Hepatocyte (in vitro differentiated cells): ENCODE results near the gene THAP5. TPM values are rescaled to one million over a fixed set of nuclear protein-coding genes. Genes with fewer than 3 reads are reported as not detected.

Experiments
- DNase-seq: peaks from one replicate; pipeline ENCODE4 v3.0.0-alpha.2; 2016; ENCODE audit warnings: low spot score
- H2AFZ ChIP-seq: fragments of 200-600 bp; sonication (generic); 2 replicates; pipeline ENCODE4 v1.6.0; 2016; ENCODE audit warnings: antibody characterized with exemption, mild to moderate bottlenecking
- H3K27ac ChIP-seq: fragments of 200-600 bp; sonication (generic); 2 replicates; pipeline ENCODE4 v1.5.1; 2016; ENCODE audit warnings: mild to moderate bottlenecking
- H3K27me3 ChIP-seq: fragments of 200-600 bp; sonication (generic); 2 replicates; pipeline ENCODE4 v1.6.1; 2016
- H3K36me3 ChIP-seq: fragments of 200-600 bp; sonication (generic); replicated peaks from 2 replicates; pipeline ENCODE4 v1.5.1; 2016; ENCODE audit warnings: low read depth; ENCODE audit not compliant: insufficient read depth
- H3K4me1 ChIP-seq: fragments of 200-600 bp; sonication (generic); 2 replicates; pipeline ENCODE4 v1.5.1; 2016; ENCODE audit warnings: mild to moderate bottlenecking, moderate library complexity; ENCODE audit not compliant: insufficient read depth
- H3K4me2 ChIP-seq: fragments of 200-600 bp; sonication (generic); 2 replicates; pipeline ENCODE4 v1.6.0; 2016
- H3K4me3 ChIP-seq: fragments of 200-600 bp; sonication (generic); 2 replicates; pipeline ENCODE4 v1.5.1; 2016; ENCODE audit warnings: mild to moderate bottlenecking
- H3K79me2 ChIP-seq: fragments of 200-600 bp; sonication (generic); 2 replicates; pipeline ENCODE4 v1.6.0; 2017; ENCODE audit warnings: mild to moderate bottlenecking
- H3K9me2 ChIP-seq: fragments of 200-600 bp; sonication (generic); replicated peaks from 2 replicates; pipeline ENCODE4 v1.6.0; 2017; ENCODE audit warnings: mild to moderate bottlenecking; ENCODE audit not compliant: insufficient read depth
- H3K9me3 ChIP-seq: fragments of 200-600 bp; sonication (generic); 2 replicates; pipeline ENCODE4 v1.5.1; 2016; ENCODE audit warnings: low read depth, mild to moderate bottlenecking
- H4K20me1 ChIP-seq: fragments of 200-600 bp; sonication (generic); 2 replicates; pipeline ENCODE4 v1.6.0; 2016; ENCODE audit warnings: mild to moderate bottlenecking; ENCODE audit not compliant: insufficient read depth, poor library complexity, severe bottlenecking
- EZH2 ChIP-seq: fragments of 200-600 bp; sonication (generic); IDR thresholded peaks from 2 replicates; pipeline ENCODE4 v1.6.1; 2016; ENCODE audit warnings: antibody characterized with exemption, mild to moderate bottlenecking, borderline replicate concordance
- EZH2phosphoT487 ChIP-seq: fragments of 200-600 bp; sonication (generic); IDR thresholded peaks from one replicate; pipeline ENCODE4 v1.6.1; 2018; ENCODE audit warnings: antibody characterized with exemption, mild to moderate bottlenecking, low read depth, moderate library complexity; ENCODE audit not compliant: unreplicated experiment, severe bottlenecking
- WGBS: methylation state at CpG from one replicate; pipeline ENCODE4 v1.1.6; 2016; ENCODE audit warnings: low lambda C conversion rate; ENCODE audit errors: missing lambda C conversion rate; 5-methylcytosine and 5-hydroxymethylcytosine counted together
- polyA plus RNA-seq: library from polyadenylated mRNA; unstranded; fragments of >200 nt; fragmentation: Nextera tagmentation; extraction: Ambion mirVana; gene quantifications from 2 replicates; pipeline ENCODE4 v1.2.1, GENCODE V29; 2016
- total RNA-seq: library from RNA; depleted of rRNA; stranded (reverse); fragments of >200 nt; gene quantifications from 2 replicates; pipeline ENCODE4 v1.2.3, GENCODE V29; 2014
- TF ChIP-seq, protein P1 (sequence below): fragments of 200-600 bp; sonication (generic); IDR thresholded peaks from 2 replicates; pipeline ENCODE4 v1.5.1; 2016; ENCODE audit warnings: antibody characterized with exemption, mild to moderate bottlenecking; ENCODE audit not compliant: poor library complexity

The THAP5 gene
- total and polyA plus RNA-seq, 2 experiments from 2014 or later: 8.8 to 36.9 TPM

DNA sequence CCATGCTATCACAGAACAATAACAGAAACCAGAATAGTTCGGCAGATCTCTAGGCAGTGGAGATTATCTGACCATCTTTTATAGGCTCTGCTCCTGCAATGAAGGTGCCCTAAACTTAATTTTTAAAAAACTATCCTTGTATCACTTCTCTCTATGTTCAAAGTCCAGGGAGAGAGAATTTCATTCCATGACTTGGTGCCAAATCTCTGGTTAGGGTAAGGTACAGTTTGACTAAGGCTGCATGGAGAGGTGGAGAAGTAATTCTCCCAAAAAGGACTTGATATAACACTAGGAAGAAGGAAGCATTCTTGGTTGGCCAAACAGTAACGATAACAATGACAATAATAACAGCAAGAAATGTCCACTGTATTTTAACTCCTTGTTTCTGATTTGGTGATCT is 40.1 kb upstream of the THAP5 start:
- no peaks in the 10 kb centered on the region for H3K9me2 ChIP-seq
- no peaks in the 10 kb centered on the region for H3K36me3 ChIP-seq
- WGBS: 94% methylated on average over 2 of the region's 2 CpGs
- no peak overlapping the region for H3K27ac ChIP-seq
- no peak overlapping the region for H3K4me2 ChIP-seq
- H3K27me3 ChIP-seq: no peaks in the 10 kb centered on the region
- H2AFZ ChIP-seq: no peak overlapping the region
- no peaks in the 10 kb centered on the region for H3K9me3 ChIP-seq
- no peak for DNase-seq
- no peak overlapping the region for H3K4me3 ChIP-seq
- H3K4me1 ChIP-seq: peaks cover 15% of the 10 kb centered on the region
- TF ChIP-seq EZH2phosphoT487 (no peak), EZH2 (no peak)
- TF ChIP-seq, protein P1, sequence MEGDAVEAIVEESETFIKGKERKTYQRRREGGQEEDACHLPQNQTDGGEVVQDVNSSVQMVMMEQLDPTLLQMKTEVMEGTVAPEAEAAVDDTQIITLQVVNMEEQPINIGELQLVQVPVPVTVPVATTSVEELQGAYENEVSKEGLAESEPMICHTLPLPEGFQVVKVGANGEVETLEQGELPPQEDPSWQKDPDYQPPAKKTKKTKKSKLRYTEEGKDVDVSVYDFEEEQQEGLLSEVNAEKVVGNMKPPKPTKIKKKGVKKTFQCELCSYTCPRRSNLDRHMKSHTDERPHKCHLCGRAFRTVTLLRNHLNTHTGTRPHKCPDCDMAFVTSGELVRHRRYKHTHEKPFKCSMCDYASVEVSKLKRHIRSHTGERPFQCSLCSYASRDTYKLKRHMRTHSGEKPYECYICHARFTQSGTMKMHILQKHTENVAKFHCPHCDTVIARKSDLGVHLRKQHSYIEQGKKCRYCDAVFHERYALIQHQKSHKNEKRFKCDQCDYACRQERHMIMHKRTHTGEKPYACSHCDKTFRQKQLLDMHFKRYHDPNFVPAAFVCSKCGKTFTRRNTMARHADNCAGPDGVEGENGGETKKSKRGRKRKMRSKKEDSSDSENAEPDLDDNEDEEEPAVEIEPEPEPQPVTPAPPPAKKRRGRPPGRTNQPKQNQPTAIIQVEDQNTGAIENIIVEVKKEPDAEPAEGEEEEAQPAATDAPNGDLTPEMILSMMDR: no peak
- H4K20me1 ChIP-seq: no peaks in the 10 kb centered on the region
- no peaks in the 10 kb centered on the region for H3K79me2 ChIP-seq

DNA sequence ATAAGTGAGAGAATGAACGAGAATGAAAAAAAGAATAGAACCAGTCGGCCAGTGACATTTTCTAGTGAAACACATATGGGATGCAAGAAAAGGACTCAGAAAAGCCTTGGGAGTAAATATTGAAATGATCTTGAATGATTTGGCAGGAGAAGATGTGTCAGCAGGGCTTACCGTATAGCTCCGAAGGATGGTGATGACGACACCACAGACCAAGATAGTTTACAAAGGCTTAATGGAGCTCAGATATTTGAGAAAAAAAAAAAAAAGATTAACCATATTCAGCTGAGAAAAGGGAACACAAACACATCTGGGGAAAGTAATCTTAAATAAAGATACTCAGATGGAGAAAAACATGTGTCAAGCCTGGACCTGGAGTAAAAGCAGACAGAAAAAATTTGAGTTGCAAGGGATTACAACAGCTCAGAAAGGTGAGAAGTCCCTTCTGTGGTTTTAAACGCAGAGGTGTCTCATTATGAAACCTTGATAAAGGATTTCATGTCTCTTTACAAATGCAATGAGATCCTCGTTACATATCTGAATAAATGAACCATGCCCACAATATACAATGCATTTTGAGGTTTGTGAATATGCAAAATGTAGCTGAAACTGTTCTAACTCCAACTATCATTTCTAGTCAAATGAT is 36.2 kb upstream of the THAP5 start:
- H2AFZ ChIP-seq: no peak overlapping the region
- no peak overlapping the region for H3K27ac ChIP-seq
- H3K36me3 ChIP-seq: no peaks in the 10 kb centered on the region
- no peaks in the 10 kb centered on the region for H3K9me2 ChIP-seq
- no peaks in the 10 kb centered on the region for H3K79me2 ChIP-seq
- no peak overlapping the region for H3K4me3 ChIP-seq
- no peaks in the 10 kb centered on the region for H4K20me1 ChIP-seq
- peaks cover 3% of the 10 kb centered on the region for H3K4me1 ChIP-seq
- H3K27me3 ChIP-seq: no peaks in the 10 kb centered on the region
- H3K4me2 ChIP-seq: no peak overlapping the region
- TF ChIP-seq EZH2phosphoT487 (no peak), EZH2 (no peak)
- TF ChIP-seq, protein P1: no peak
- DNase-seq: no peak
- H3K9me3 ChIP-seq: no peaks in the 10 kb centered on the region
- WGBS: 56% methylated on average over 7 of the region's 7 CpGs

DNA sequence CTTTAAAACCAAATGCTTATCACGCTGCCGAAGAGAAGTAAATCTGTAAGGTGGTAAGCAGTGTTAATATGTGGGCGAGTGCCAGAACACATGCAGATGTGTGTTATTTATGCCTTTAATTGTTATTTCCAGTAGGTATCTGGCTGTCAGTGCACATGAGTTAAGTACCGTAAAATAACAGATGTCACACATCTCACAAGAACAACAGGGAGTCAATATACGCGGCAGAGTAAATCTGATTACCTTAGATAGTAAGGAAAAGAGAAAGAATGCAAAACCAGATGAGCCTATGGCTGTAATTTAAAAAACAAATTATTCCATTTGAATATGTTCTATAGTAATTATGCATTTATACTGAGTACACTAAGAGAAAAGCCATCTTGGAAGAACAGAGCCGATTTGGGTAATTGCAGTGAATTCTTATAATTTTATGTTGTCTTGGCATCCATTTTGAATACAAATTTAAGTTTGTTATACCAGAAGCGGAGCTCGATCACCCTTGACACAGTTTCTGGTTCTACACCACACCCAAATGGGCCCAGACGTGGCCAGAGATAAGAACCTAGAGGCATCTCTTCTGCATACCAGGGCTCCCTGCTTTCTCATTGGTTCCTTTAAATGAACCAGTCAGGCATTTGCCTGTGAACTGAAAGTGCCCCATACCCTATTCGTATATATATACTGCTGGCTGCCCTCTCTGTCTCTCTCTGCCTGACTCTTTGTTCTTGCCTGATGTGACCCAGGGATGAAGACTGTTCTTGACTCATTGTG is 35.0 kb upstream of the THAP5 start:
- H3K36me3 ChIP-seq: no peaks in the 10 kb centered on the region
- H2AFZ ChIP-seq: no peak overlapping the region
- H3K4me1 ChIP-seq: peaks cover 3% of the 10 kb centered on the region
- no peaks in the 10 kb centered on the region for H4K20me1 ChIP-seq
- 90% methylated on average over 11 of the region's 11 CpGs for WGBS
- no peak for DNase-seq
- no peaks in the 10 kb centered on the region for H3K9me2 ChIP-seq
- TF ChIP-seq, protein P1: no peak
- TF ChIP-seq EZH2phosphoT487 (no peak), EZH2 (no peak)
- H3K4me3 ChIP-seq: no peak overlapping the region
- H3K79me2 ChIP-seq: no peaks in the 10 kb centered on the region
- H3K27ac ChIP-seq: no peak overlapping the region
- no peaks in the 10 kb centered on the region for H3K9me3 ChIP-seq
- H3K4me2 ChIP-seq: no peak overlapping the region
- no peaks in the 10 kb centered on the region for H3K27me3 ChIP-seq
